T-helper 2 cell treated with Interferon-gamma antibody and Interleukin-4, amounts not matched to agents 5 μg/mL and 100 μg/mL, for 36 hours (primary cell): Measurements from ENCODE around the gene IFNA10.
"Not testable (repeated sequence)": the region's sequence is repeated elsewhere in the genome, so short reads cannot be mapped to it uniquely, and the experiment has no call there.

Experiments used
- DNase-seq: peaks from one replicate; pipeline ENCODE4 v3.0.0; 2021; ENCODE audit warnings: low spot score
- H3K27ac Mint-ChIP-seq: one replicate; pipeline ENCODE4 v1.8.0; 2021; ENCODE audit warnings: mild to moderate bottlenecking, mixed read lengths
- H3K27me3 Mint-ChIP-seq: one replicate; pipeline ENCODE4 v1.8.0; 2021; ENCODE audit warnings: low read depth, mixed read lengths
- H3K36me3 Mint-ChIP-seq: one replicate; pipeline ENCODE4 v1.8.0; 2021; ENCODE audit warnings: low read depth, mixed read lengths
- H3K4me1 Mint-ChIP-seq: one replicate; pipeline ENCODE4 v1.8.0; 2021; ENCODE audit warnings: low read depth, mixed read lengths
- H3K4me3 Mint-ChIP-seq: one replicate; pipeline ENCODE4 v1.8.0; 2022; ENCODE audit warnings: mild to moderate bottlenecking, moderate library complexity, mixed read lengths
- H3K9me3 Mint-ChIP-seq: one replicate; pipeline ENCODE4 v1.8.0; 2021; ENCODE audit warnings: mixed read lengths

The IFNA10 gene

GRCh38 chr9:21207043-21207442 is at the start of gene IFNA10:
Gene IFNA10 (minus strand): TSS chr9:21207143. CDS start chr9:21207097, 46 bp downstream.
- not testable (repeated sequence) for H3K4me3 Mint-ChIP-seq, H3K9me3 Mint-ChIP-seq, H3K36me3 Mint-ChIP-seq, H3K4me1 Mint-ChIP-seq, DNase-seq, H3K27ac Mint-ChIP-seq
- peaks cover 22% of the 10 kb centered on the region for H3K27me3 Mint-ChIP-seq

- peaks cover 5% of the 10 kb centered on the region for H3K4me1 Mint-ChIP-seq
- DNase-seq = no peak
- no peaks in the 10 kb centered on the region for H3K36me3 Mint-ChIP-seq
- no peak overlapping the region for H3K27ac Mint-ChIP-seq
- no peaks in the 10 kb centered on the region for H3K9me3 Mint-ChIP-seq
- peaks cover 40% of the 10 kb centered on the region for H3K27me3 Mint-ChIP-seq
- H3K4me3 Mint-ChIP-seq = no peak overlapping the region
These were observed 48.7 kb upstream of the IFNA10 start for GRCh38 chr9:21255538-21256212.

GRCh38 chr9:21252721-21253547 is 46.0 kb upstream of the IFNA10 start:
- Mint-ChIP-seq H3K36me3 (no peaks in the 10 kb centered on the region), H3K9me3 (no peaks in the 10 kb centered on the region), H3K4me3 (no peak overlapping the region), H3K4me1 (peaks cover 5% of the 10 kb centered on the region), H3K27ac (no peak overlapping the region), H3K27me3 (peaks cover 50% of the 10 kb centered on the region)
- no peak for DNase-seq

- peaks cover 5% of the 10 kb centered on the region for H3K4me1 Mint-ChIP-seq
- H3K36me3 Mint-ChIP-seq = no peaks in the 10 kb centered on the region
- no peak overlapping the region for H3K27ac Mint-ChIP-seq
- peaks cover 47% of the 10 kb centered on the region for H3K27me3 Mint-ChIP-seq
- DNase-seq = no peak
- H3K9me3 Mint-ChIP-seq = no peaks in the 10 kb centered on the region
- no peak overlapping the region for H3K4me3 Mint-ChIP-seq
These were observed 44.7 kb upstream of the IFNA10 start for GRCh38 chr9:21251638-21252037.

- no peak overlapping the region for H3K27ac Mint-ChIP-seq
- no peak for DNase-seq
- peaks cover 43% of the 10 kb centered on the region for H3K27me3 Mint-ChIP-seq
- no peaks in the 10 kb centered on the region for H3K36me3 Mint-ChIP-seq
- H3K4me3 Mint-ChIP-seq = no peak overlapping the region
- H3K4me1 Mint-ChIP-seq = peaks cover 5% of the 10 kb centered on the region
- H3K9me3 Mint-ChIP-seq = no peaks in the 10 kb centered on the region
These were observed 44.2 kb upstream of the IFNA10 start for GRCh38 chr9:21251190-21251589.

- no peak overlapping the region for H3K27ac Mint-ChIP-seq
- DNase-seq = no peak
- no peaks in the 10 kb centered on the region for H3K4me1 Mint-ChIP-seq
- H3K9me3 Mint-ChIP-seq = no peaks in the 10 kb centered on the region
- peaks cover 22% of the 10 kb centered on the region for H3K27me3 Mint-ChIP-seq
- H3K4me3 Mint-ChIP-seq = no peak overlapping the region
- H3K36me3 Mint-ChIP-seq = no peaks in the 10 kb centered on the region
These were observed 37.9 kb upstream of the IFNA10 start for GRCh38 chr9:21244836-21245235.

GRCh38 chr9:21239911-21240310 is 33.0 kb upstream of the IFNA10 start, which contains the start of gene IFNA14:
Gene IFNA14 (minus strand): TSS chr9:21240005. CDS start chr9:21239935, 70 bp downstream.
- DNase-seq = no peak
- no peak within 1 kb of the TSS for H3K27ac Mint-ChIP-seq
- no peaks in the 10 kb centered on the region for H3K36me3 Mint-ChIP-seq
- H3K9me3 Mint-ChIP-seq = no peaks in the 10 kb centered on the region
- H3K27me3 Mint-ChIP-seq = peaks cover 46% of the 10 kb centered on the region
- peaks cover 4% of the 10 kb centered on the region for H3K4me1 Mint-ChIP-seq
- no peak within 1 kb of the TSS for H3K4me3 Mint-ChIP-seq

GRCh38 chr9:21236360-21236714 is 29.4 kb upstream of the IFNA10 start:
- H3K9me3 Mint-ChIP-seq, H3K4me1 Mint-ChIP-seq, H3K27ac Mint-ChIP-seq, H3K36me3 Mint-ChIP-seq, DNase-seq, H3K4me3 Mint-ChIP-seq: not testable (repeated sequence)
- H3K27me3 Mint-ChIP-seq = peaks cover 34% of the 10 kb centered on the region

- H3K27ac Mint-ChIP-seq, H3K4me3 Mint-ChIP-seq, H3K36me3 Mint-ChIP-seq, H3K4me1 Mint-ChIP-seq, H3K9me3 Mint-ChIP-seq, DNase-seq: not testable (repeated sequence)
- peaks cover 34% of the 10 kb centered on the region for H3K27me3 Mint-ChIP-seq
These were observed 28.8 kb upstream of the IFNA10 start for GRCh38 chr9:21235468-21236359.

- Mint-ChIP-seq H3K9me3 (no peaks in the 10 kb centered on the region), H3K27me3 (peaks cover 32% of the 10 kb centered on the region), H3K27ac (no peak overlapping the region), H3K4me3 (no peak overlapping the region), H3K4me1 (peaks cover 4% of the 10 kb centered on the region), H3K36me3 (no peaks in the 10 kb centered on the region)
- DNase-seq = no peak
These were observed 27.3 kb upstream of the IFNA10 start for GRCh38 chr9:21234153-21234687.

GRCh38 chr9:21233258-21233657 is 26.3 kb upstream of the IFNA10 start:
- Mint-ChIP-seq H3K27me3 (peaks cover 28% of the 10 kb centered on the region), H3K9me3 (no peaks in the 10 kb centered on the region), H3K27ac (no peak overlapping the region), H3K4me1 (peaks cover 4% of the 10 kb centered on the region), H3K4me3 (no peak overlapping the region), H3K36me3 (no peaks in the 10 kb centered on the region)
- no peak for DNase-seq

- no peak for DNase-seq
- Mint-ChIP-seq H3K4me3 (no peak within 1 kb of the TSS), H3K27ac (no peak within 1 kb of the TSS), H3K9me3 (no peaks in the 10 kb centered on the region), H3K27me3 (peaks cover 14% of the 10 kb centered on the region), H3K4me1 (no peaks in the 10 kb centered on the region), H3K36me3 (no peaks in the 10 kb centered on the region)
These were observed 21.2 kb upstream of the IFNA10 start, which contains the start of gene IFNA17 for GRCh38 chr9:21228122-21228521. Gene IFNA17 (minus strand): TSS chr9:21228222. CDS start chr9:21228173, 49 bp downstream.

GRCh38 chr9:21217211-21217610 is 10.3 kb upstream of the IFNA10 start, which contains the start of gene IFNA16:
Gene IFNA16 (minus strand): TSS chr9:21217311. CDS start chr9:21217305, 6 bp downstream.
- H3K27ac Mint-ChIP-seq, H3K4me3 Mint-ChIP-seq, H3K9me3 Mint-ChIP-seq, H3K36me3 Mint-ChIP-seq, H3K4me1 Mint-ChIP-seq, DNase-seq: not testable (repeated sequence)
- peaks cover 37% of the 10 kb centered on the region for H3K27me3 Mint-ChIP-seq
